Keratinocyte (primary cell): ENCODE measurements around the gene ELMO2. TPM values are rescaled to one million over a fixed set of nuclear protein-coding genes. Genes with fewer than 3 reads are reported as not detected.

Experiments
- DNase-seq: peaks from one replicate; pipeline ENCODE4 v3.0.0-alpha.2; 2011; ENCODE audit warnings: low read depth, missing footprints, low spot score
- FAIRE-seq: peaks from 2 replicates; lab custom pipeline; 2011; peaks lifted over from hg19 to GRCh38; lab: Jason Lieb, UNC
- H2AFZ ChIP-seq: 2 replicates; pipeline ENCODE4 v1.6.0; 2012; ENCODE audit warnings: low read length, control low read depth, inconsistent platforms; ENCODE audit not compliant: control insufficient read depth
- H3K27ac ChIP-seq: 2 replicates; pipeline ENCODE4 v1.5.1; 2011; ENCODE audit warnings: low read length; ENCODE audit not compliant: control insufficient read depth, insufficient read depth
- H3K27me3 ChIP-seq: 3 replicates; pipeline ENCODE4 v1.6.0; 2011; ENCODE audit warnings: low read length; ENCODE audit not compliant: control insufficient read depth, insufficient read depth; ENCODE audit errors: extremely low read depth
- H3K36me3 ChIP-seq, 2 experiments: 2 replicates in 1 of 2; 3 replicates in 1 of 2; pipeline ENCODE4 v1.5.1; 2011; ENCODE audit warnings: low read length in 2 of 2, mild to moderate bottlenecking in 1 of 2; ENCODE audit not compliant: control insufficient read depth in 2 of 2, insufficient read depth in 2 of 2; ENCODE audit errors: extremely low read depth in 1 of 2
- H3K4me1 ChIP-seq: 3 replicates; pipeline ENCODE4 v1.5.1; 2011; ENCODE audit warnings: low read length; ENCODE audit not compliant: control insufficient read depth, insufficient read depth; ENCODE audit errors: extremely low read depth
- H3K4me2 ChIP-seq: 3 replicates; pipeline ENCODE4 v1.6.0; 2011; ENCODE audit warnings: low read depth, low read length; ENCODE audit not compliant: control insufficient read depth, insufficient read depth; ENCODE audit errors: extremely low read depth
- H3K4me3 ChIP-seq, 3 experiments: fragments of 200-600 bp in 1 of 3; sonication (generic) in 1 of 3; 2 replicates in 2 of 3; 3 replicates in 1 of 3; pipeline ENCODE4 v1.5.1; 2011 to 2016; ENCODE audit warnings: low read length in 3 of 3, mild to moderate bottlenecking in 3 of 3, control low read depth in 2 of 3, inconsistent platforms in 1 of 3, low read depth in 1 of 3, mixed read lengths in 1 of 3, mixed run types in 1 of 3, moderate library complexity in 1 of 3; ENCODE audit not compliant: control insufficient read depth in 2 of 3, insufficient read depth in 2 of 3; ENCODE audit errors: extremely low read depth in 1 of 3
- H3K79me2 ChIP-seq: 2 replicates; pipeline ENCODE4 v1.6.0; 2012; ENCODE audit warnings: low read length; ENCODE audit not compliant: control insufficient read depth, insufficient read depth
- H3K9ac ChIP-seq: 3 replicates; pipeline ENCODE4 v1.6.0; 2011; ENCODE audit warnings: low read length; ENCODE audit not compliant: control insufficient read depth, insufficient read depth; ENCODE audit errors: extremely low read depth
- H3K9me1 ChIP-seq: 3 replicates; pipeline ENCODE4 v1.6.0; 2011; ENCODE audit warnings: low read length; ENCODE audit not compliant: control insufficient read depth, insufficient read depth; ENCODE audit errors: extremely low read depth
- H3K9me3 ChIP-seq: 2 replicates; pipeline ENCODE4 v1.5.1; 2012; ENCODE audit warnings: low read depth, low read length; ENCODE audit not compliant: control insufficient read depth
- H4K20me1 ChIP-seq: 3 replicates; pipeline ENCODE4 v1.6.0; 2011; ENCODE audit warnings: low read length; ENCODE audit not compliant: control insufficient read depth, insufficient read depth; ENCODE audit errors: extremely low read depth
- EZH2 ChIP-seq: IDR thresholded peaks from one replicate; pipeline ENCODE4 v1.6.1; 2012; ENCODE audit warnings: inconsistent platforms, mild to moderate bottlenecking, low read length, moderate library complexity
- dilution Hi-C: fragments of 300-500 bp; cut with MboI; formaldehyde crosslinking; loops from one replicate; pipeline ENCODE4 v1.7.0; 2020; ENCODE audit warnings: low sequenced_read_pairs; ENCODE audit not compliant: extremely low pct_ligation_motif_present
- polyA plus RNA-seq, 5 experiments: library from polyadenylated mRNA; depleted of rRNA in 3 of 5; stranded (reverse) in 3 of 5; stranded (forward) in 1 of 5; unstranded in 1 of 5; fragments of >200 nt; gene quantifications; 1 replicate in 1 of 5; 2 replicates in 3 of 5; 3 replicates in 1 of 5; pipeline versions ENCODE4 v1.2.1 to v1.2.3, GENCODE V29; 2011 to 2012; ENCODE audit warnings: missing spikeins in 2 of 5, low read depth in 1 of 5, low replicate concordance in 1 of 5
- TF ChIP-seq, protein P1 (sequence below), 3 experiments: IDR thresholded peaks in 1 of 3; conservative IDR thresholded peaks in 1 of 3; optimal IDR thresholded peaks in 1 of 3; 2 replicates in 2 of 3; 3 replicates in 1 of 3; pipeline versions ENCODE3 to v1.5.1; 2011; ENCODE audit warnings: low read length in 3 of 3, mild to moderate bottlenecking in 3 of 3, moderate library complexity in 2 of 3, control low read depth in 1 of 3, inconsistent platforms in 1 of 3; ENCODE audit not compliant: insufficient read depth in 2 of 3; ENCODE audit errors: extremely low read depth in 1 of 3

ELMO2 gene
- polyA plus RNA-seq, 1 donor (not counting 4 experiments of a cell fraction or from before 2014, with no cell fraction given): 28.5 TPM

DNA sequence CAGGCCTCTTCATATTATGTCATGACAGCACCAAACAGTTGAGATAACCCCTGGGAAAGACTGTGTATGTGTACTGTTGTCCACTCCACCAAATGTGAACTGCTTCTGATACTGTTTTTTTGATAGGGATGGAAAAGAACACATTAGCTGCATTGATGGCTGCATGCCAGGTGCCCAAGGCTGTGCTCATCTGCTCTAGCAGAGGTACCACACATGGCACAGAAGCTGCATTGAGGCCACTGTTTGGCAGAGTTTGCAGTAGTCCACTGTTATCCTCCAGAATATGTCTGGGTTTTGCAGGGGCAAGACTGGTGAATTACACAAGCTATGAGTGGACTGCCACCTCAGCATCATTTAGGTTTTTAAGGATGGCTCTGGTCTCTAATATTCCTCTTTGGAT, 28.2 kb upstream of the ELMO2 start:
- Histone ChIP-seq H3K4me3 (no peak overlapping the region), H3K4me2 (no peak overlapping the region), H3K9me1 (no peaks in the 10 kb centered on the region), H3K9ac (no peak overlapping the region), H3K27ac (no peak overlapping the region), H2AFZ (no peak overlapping the region), H4K20me1 (no peaks in the 10 kb centered on the region), H3K27me3 (peaks cover 16% of the 10 kb centered on the region), H3K4me1 (no peaks in the 10 kb centered on the region), H3K36me3 (no peaks in the 10 kb centered on the region), H3K79me2 (no peaks in the 10 kb centered on the region), H3K9me3 (no peaks in the 10 kb centered on the region)
- TF ChIP-seq, protein P1, sequence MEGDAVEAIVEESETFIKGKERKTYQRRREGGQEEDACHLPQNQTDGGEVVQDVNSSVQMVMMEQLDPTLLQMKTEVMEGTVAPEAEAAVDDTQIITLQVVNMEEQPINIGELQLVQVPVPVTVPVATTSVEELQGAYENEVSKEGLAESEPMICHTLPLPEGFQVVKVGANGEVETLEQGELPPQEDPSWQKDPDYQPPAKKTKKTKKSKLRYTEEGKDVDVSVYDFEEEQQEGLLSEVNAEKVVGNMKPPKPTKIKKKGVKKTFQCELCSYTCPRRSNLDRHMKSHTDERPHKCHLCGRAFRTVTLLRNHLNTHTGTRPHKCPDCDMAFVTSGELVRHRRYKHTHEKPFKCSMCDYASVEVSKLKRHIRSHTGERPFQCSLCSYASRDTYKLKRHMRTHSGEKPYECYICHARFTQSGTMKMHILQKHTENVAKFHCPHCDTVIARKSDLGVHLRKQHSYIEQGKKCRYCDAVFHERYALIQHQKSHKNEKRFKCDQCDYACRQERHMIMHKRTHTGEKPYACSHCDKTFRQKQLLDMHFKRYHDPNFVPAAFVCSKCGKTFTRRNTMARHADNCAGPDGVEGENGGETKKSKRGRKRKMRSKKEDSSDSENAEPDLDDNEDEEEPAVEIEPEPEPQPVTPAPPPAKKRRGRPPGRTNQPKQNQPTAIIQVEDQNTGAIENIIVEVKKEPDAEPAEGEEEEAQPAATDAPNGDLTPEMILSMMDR (optimal IDR thresholded peaks at IDR 0.05 in 1 of 3, IDR thresholded peaks at IDR 0.05 in 1 of 3, conservative IDR thresholded peaks at IDR 0.05 in 1 of 3; ENCODE audit: extremely low read depth in 1 of 3, insufficient read depth in 2 of 3, low read length in 3 of 3): no peak
- TF ChIP-seq EZH2: no peak
- DNase-seq (no peak), FAIRE-seq (no peak)
- dilution Hi-C loops: loop anchor here (25.0 kb wide), 1 partner anchor 297 kb away; no protein-coding TSS in a partner anchor

DNA sequence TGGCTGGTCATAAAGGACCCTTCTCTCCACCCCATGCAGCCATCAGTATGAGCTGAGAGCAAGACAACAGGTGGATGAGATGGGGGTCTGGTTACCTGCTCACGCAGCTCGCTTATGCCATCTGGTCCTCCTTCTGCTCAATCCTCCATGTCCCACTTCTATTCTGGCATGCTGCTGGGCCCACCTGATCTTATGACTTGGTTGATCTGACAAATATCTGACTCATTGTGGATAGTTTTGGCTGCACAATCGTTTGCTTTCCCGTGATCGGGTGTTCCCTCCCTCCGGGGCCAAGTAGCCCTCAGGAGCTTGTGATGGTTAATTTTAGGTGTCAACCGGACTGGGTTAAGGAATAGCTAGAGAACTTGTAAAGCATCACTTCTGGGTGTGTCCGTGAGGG, 26.6 kb upstream of the ELMO2 start:
- Histone ChIP-seq H3K36me3 (no peaks in the 10 kb centered on the region), H3K27me3 (peaks cover 13% of the 10 kb centered on the region), H2AFZ (no peak overlapping the region), H3K27ac (no peak overlapping the region), H3K4me2 (no peak overlapping the region), H3K4me3 (no peak overlapping the region), H3K79me2 (no peaks in the 10 kb centered on the region), H3K9me3 (no peaks in the 10 kb centered on the region), H3K9ac (no peak overlapping the region), H4K20me1 (no peaks in the 10 kb centered on the region), H3K9me1 (no peaks in the 10 kb centered on the region), H3K4me1 (no peaks in the 10 kb centered on the region)
- TF ChIP-seq, protein P1 (optimal IDR thresholded peaks at IDR 0.05 in 1 of 3, IDR thresholded peaks at IDR 0.05 in 1 of 3, conservative IDR thresholded peaks at IDR 0.05 in 1 of 3; ENCODE audit: extremely low read depth in 1 of 3, insufficient read depth in 2 of 3, low read length in 3 of 3): no peak
- no peak for TF ChIP-seq EZH2
- DNase-seq (no peak), FAIRE-seq (no peak)
- dilution Hi-C loops: loop anchor here (25.0 kb wide), 1 partner anchor 296 kb away; no protein-coding TSS in a partner anchor
